HEK293 (cell line): ENCODE data around the gene ZNF738.
"Not testable (repeated sequence)": the region's sequence is repeated elsewhere in the genome, so short reads cannot be mapped to it uniquely, and the experiment has no call there.

Experiments used
- CTCF ChIA-PET: fragments of 350-600 bp; formaldehyde crosslinking; extraction: SDS; loops from one replicate; lab custom pipeline; 2021; ENCODE audit warnings: antibody characterized with exemption; lab: Yijun Ruan, JAX
- POLR2A ChIA-PET: fragments of 300-600 bp; formaldehyde crosslinking; extraction: SDS; loops from one replicate; lab custom pipeline; 2020; ENCODE audit warnings: antibody characterized with exemption, inconsistent platforms; lab: Yijun Ruan, JAX
- H3K27ac ChIP-seq: fragments of 200-500 bp; sonication (Bioruptor generic); 2 replicates; pipeline ENCODE4 v1.5.1; 2014; ENCODE audit warnings: low read depth, low read length, control low read depth, inconsistent platforms; ENCODE audit errors: extremely low read depth
- H3K36me3 ChIP-seq, 2 experiments: fragments of 200-500 bp in 1 of 2; sonication (Bioruptor generic) in 1 of 2; 1 replicate in 1 of 2; 2 replicates in 1 of 2; pipeline ENCODE4 v1.5.1; 2014 to 2017; ENCODE audit warnings: inconsistent platforms in 2 of 2, low read length in 2 of 2; ENCODE audit not compliant: control insufficient read depth in 2 of 2, insufficient read depth in 1 of 2
- H3K4me1 ChIP-seq: fragments of 200-500 bp; sonication (Bioruptor generic); 2 replicates; pipeline ENCODE4 v1.5.1; 2014; ENCODE audit warnings: mild to moderate bottlenecking, low read length, inconsistent platforms; ENCODE audit not compliant: control insufficient read depth, insufficient read depth
- H3K4me3 ChIP-seq: 2 replicates; pipeline ENCODE4 v1.5.1; 2011; ENCODE audit warnings: low read depth, mild to moderate bottlenecking, control low read depth, low read length, moderate library complexity
- H3K9me3 ChIP-seq: fragments of 200-500 bp; sonication (Bioruptor generic); 2 replicates; pipeline ENCODE4 v1.5.1; 2014; ENCODE audit warnings: low read depth, low read length, inconsistent platforms; ENCODE audit not compliant: control insufficient read depth, insufficient read depth
- BCL11A ChIP-seq: fragments of 450-650 bp; formaldehyde crosslinking; IDR thresholded peaks from 2 replicates; pipeline ENCODE4 v1.5.1; 2016; ENCODE audit warnings: low read depth, missing biosample characterization, missing genetic modification characterization
- HOXD13 ChIP-seq: sonication (generic); formaldehyde crosslinking; IDR thresholded peaks from 2 replicates; pipeline ENCODE4 v1.8.0; 2022; ENCODE audit warnings: missing genetic modification reagents, borderline replicate concordance
- KLF8 ChIP-seq: fragments of 450-650 bp; formaldehyde crosslinking; IDR thresholded peaks from 2 replicates; pipeline ENCODE4 v1.5.1; 2016; ENCODE audit warnings: missing biosample characterization, missing genetic modification characterization
- TCF7L2 ChIP-seq: IDR thresholded peaks from 2 replicates; pipeline ENCODE4 v1.6.1; 2011; ENCODE audit warnings: low read depth, mild to moderate bottlenecking, inconsistent platforms, low read length, moderate library complexity, borderline replicate concordance
- TRIM28 ChIP-seq: IDR thresholded peaks from 2 replicates; pipeline ENCODE4 v1.6.1; 2011; ENCODE audit warnings: low read length, control low read depth, borderline replicate concordance
- ZBTB21 ChIP-seq: fragments of 450-650 bp; formaldehyde crosslinking; IDR thresholded peaks from 2 replicates; pipeline ENCODE4 v1.5.1; 2017; ENCODE audit warnings: missing biosample characterization, missing genetic modification characterization
- ZNF140 ChIP-seq: fragments of 450-650 bp; formaldehyde crosslinking; IDR thresholded peaks from 2 replicates; pipeline ENCODE4 v1.5.1; 2016; ENCODE audit warnings: missing biosample characterization, missing genetic modification characterization
- ZNF26 ChIP-seq: fragments of 450-650 bp; formaldehyde crosslinking; IDR thresholded peaks from 2 replicates; pipeline ENCODE4 v1.5.1; 2016; ENCODE audit warnings: missing biosample characterization, missing genetic modification characterization
- ZNF266 ChIP-seq: fragments of 450-650 bp; formaldehyde crosslinking; IDR thresholded peaks from 2 replicates; pipeline ENCODE4 v1.5.1; 2016; ENCODE audit warnings: missing biosample characterization, missing genetic modification characterization, low read depth
- ZNF335 ChIP-seq: fragments of 450-650 bp; formaldehyde crosslinking; conservative IDR thresholded peaks from 2 replicates; pipeline ENCODE4 v1.5.1; 2016; ENCODE audit warnings: missing biosample characterization, missing genetic modification characterization
- ZNF366 ChIP-seq: fragments of 450-650 bp; formaldehyde crosslinking; conservative IDR thresholded peaks from 2 replicates; pipeline ENCODE4 v1.5.1; 2016; ENCODE audit warnings: missing biosample characterization, missing genetic modification characterization
- ZNF555 ChIP-seq: fragments of 450-650 bp; formaldehyde crosslinking; conservative IDR thresholded peaks from 2 replicates; pipeline ENCODE4 v1.5.1; 2017; ENCODE audit warnings: missing biosample characterization, mild to moderate bottlenecking, missing genetic modification characterization, inconsistent platforms
- ZNF610 ChIP-seq: fragments of 450-650 bp; formaldehyde crosslinking; IDR thresholded peaks from 2 replicates; pipeline ENCODE4 v1.5.1; 2016; ENCODE audit warnings: missing biosample characterization, missing genetic modification characterization, borderline replicate concordance
- ZNF623 ChIP-seq: fragments of 450-650 bp; formaldehyde crosslinking; IDR thresholded peaks from 2 replicates; pipeline ENCODE4 v1.5.1; 2016; ENCODE audit warnings: missing biosample characterization, missing genetic modification characterization
- ZNF747 ChIP-seq: fragments of 450-650 bp; formaldehyde crosslinking; IDR thresholded peaks from 2 replicates; pipeline ENCODE4 v1.5.1; 2016; ENCODE audit warnings: missing biosample characterization, missing genetic modification characterization
- ZNF843 ChIP-seq: fragments of 450-650 bp; formaldehyde crosslinking; IDR thresholded peaks from 2 replicates; pipeline ENCODE4 v1.5.1; 2016; ENCODE audit warnings: missing biosample characterization, missing genetic modification characterization
- ZSCAN4 ChIP-seq: fragments of 450-650 bp; formaldehyde crosslinking; IDR thresholded peaks from 2 replicates; pipeline ENCODE4 v1.5.1; 2017; ENCODE audit warnings: missing biosample characterization, missing genetic modification characterization
- ZSCAN5A ChIP-seq: fragments of 450-650 bp; formaldehyde crosslinking; IDR thresholded peaks from 2 replicates; pipeline ENCODE4 v1.5.1; 2016; ENCODE audit warnings: missing biosample characterization, missing genetic modification characterization
- TF ChIP-seq, protein P1 (sequence below): fragments of 450-650 bp; formaldehyde crosslinking; IDR thresholded peaks from 2 replicates; pipeline ENCODE4 v1.5.1; 2016; ENCODE audit warnings: missing biosample characterization, missing genetic modification characterization
- TF ChIP-seq, protein P2 (sequence below): fragments of 450-650 bp; formaldehyde crosslinking; IDR thresholded peaks from 2 replicates; pipeline ENCODE4 v1.5.1; 2016; ENCODE audit warnings: missing biosample characterization, missing genetic modification characterization

ZNF738 gene

DNA sequence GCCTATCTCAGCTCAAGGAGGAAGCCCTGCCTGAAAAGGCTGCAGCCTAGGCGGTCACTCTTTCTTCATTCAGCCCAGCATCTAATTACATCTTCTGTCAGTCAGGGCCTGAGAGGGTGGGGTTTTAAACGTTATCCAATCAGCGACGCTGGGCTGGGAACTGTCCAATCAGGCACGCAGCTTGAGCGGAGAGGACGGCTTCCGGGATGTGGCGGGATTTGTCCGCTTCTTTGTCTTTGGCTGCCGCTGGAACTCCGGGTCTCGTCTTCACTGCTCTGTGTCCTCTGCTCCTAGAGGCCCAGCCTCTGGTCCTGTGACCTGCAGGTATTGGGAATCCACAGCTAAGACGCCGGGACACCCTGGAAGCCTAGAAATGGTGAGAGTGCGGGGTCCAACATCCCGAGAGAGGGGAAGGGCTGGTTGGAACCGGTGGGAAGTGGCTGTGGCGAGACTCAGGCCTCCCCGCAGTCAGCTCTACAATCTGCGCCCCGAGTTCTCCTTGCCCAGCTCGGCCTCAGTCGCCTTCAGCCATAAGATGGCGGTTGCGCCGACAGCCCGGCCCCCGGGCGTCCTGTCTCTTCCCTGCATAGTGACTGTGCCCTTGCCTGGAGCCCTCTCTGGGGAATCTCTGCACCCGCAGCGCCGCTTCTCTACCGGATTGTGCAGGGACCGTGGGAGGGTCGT, at the start of gene ZNF738 (continued):
- TF ChIP-seq, protein P1, sequence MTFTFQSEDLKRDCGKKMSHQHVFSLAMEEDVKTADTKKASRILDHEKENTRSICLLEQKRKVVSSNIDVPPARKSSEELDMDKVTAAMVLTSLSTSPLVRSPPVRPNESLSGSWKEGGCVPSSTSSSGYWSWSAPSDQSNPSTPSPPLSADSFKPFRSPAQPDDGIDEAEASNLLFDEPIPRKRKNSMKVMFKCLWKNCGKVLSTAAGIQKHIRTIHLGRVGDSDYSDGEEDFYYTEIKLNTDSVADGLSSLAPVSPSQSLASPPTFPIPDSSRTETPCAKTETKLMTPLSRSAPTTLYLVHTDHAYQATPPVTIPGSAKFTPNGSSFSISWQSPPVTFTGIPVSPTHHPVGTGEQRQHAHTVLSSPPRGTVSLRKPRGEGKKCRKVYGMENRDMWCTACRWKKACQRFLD (tag by site-specific recombination): no peak
- no peak for TF ChIP-seq ZNF843 (tag by site-specific recombination)
- TF ChIP-seq ZNF140 (tag by site-specific recombination): no peak
- TF ChIP-seq TCF7L2: no peak
- no peak for TF ChIP-seq ZNF366 (tag by site-specific recombination)
- no peak for TF ChIP-seq ZNF555 (tag by site-specific recombination)
- TF ChIP-seq ZNF610 (tag by site-specific recombination): no peak
- TF ChIP-seq ZNF26 (tag by site-specific recombination): no peak
- no peak for TF ChIP-seq ZBTB21 (tag by site-specific recombination)
- TF ChIP-seq, protein P2, sequence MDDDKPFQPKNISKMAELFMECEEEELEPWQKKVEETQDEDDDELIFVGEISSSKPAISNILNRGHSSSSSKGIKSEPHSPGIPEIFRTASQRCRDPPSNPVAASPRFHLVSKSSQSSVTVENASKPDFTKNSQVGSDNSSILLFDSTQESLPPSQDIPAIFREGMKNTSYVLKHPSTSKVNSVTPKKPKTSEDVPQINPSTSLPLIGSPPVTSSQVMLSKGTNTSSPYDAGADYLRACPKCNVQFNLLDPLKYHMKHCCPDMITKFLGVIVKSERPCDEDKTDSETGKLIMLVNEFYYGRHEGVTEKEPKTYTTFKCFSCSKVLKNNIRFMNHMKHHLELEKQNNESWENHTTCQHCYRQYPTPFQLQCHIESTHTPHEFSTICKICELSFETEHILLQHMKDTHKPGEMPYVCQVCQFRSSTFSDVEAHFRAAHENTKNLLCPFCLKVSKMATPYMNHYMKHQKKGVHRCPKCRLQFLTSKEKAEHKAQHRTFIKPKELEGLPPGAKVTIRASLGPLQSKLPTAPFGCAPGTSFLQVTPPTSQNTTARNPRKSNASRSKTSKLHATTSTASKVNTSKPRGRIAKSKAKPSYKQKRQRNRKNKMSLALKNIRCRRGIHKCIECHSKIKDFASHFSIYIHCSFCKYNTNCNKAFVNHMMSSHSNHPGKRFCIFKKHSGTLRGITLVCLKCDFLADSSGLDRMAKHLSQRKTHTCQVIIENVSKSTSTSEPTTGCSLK (tag by site-specific recombination): no peak
- TF ChIP-seq KLF8 (tag by site-specific recombination): no peak
- no peak for TF ChIP-seq ZSCAN4 (tag by site-specific recombination)
- peak; percentile 50 for TF ChIP-seq ZNF335 (tag by site-specific recombination)
- peak; percentile 33; the same call in 1 of the 2 replicates for TF ChIP-seq TRIM28
- TF ChIP-seq ZNF266 (tag by site-specific recombination): no peak
- no peak for TF ChIP-seq ZSCAN5A (tag by site-specific recombination)
- TF ChIP-seq ZNF747 (tag by site-specific recombination): no peak
- no peak for TF ChIP-seq HOXD13
- TF ChIP-seq ZNF623 (tag by site-specific recombination): no peak
- TF ChIP-seq BCL11A (tag by site-specific recombination): no peak
- TF ChIP-seq, all 188 proteins: peak for 4

GRCh38 chr19:21312807-21313206, 46.0 kb upstream of the ZNF738 start:
- H3K4me3 ChIP-seq, H3K27ac ChIP-seq, H3K9me3 ChIP-seq, H3K4me1 ChIP-seq: not testable (repeated sequence)
- CTCF ChIA-PET: interaction anchor here (0.6 kb wide), 1 partner anchor 15 kb away, joined by 3 read pairs; no protein-coding TSS in a partner anchor
- POLR2A ChIA-PET: interaction anchor here (0.7 kb wide), 1 partner anchor 8 kb away, joined by 4 read pairs; no protein-coding TSS in a partner anchor
- H3K36me3 ChIP-seq: peaks cover 4 to 17% of the 10 kb centered on the region in 2 experiments; a peak in 2 of 3 replicates
